ENCODE results near the gene GRIA4.

The GRIA4 gene

DNA sequence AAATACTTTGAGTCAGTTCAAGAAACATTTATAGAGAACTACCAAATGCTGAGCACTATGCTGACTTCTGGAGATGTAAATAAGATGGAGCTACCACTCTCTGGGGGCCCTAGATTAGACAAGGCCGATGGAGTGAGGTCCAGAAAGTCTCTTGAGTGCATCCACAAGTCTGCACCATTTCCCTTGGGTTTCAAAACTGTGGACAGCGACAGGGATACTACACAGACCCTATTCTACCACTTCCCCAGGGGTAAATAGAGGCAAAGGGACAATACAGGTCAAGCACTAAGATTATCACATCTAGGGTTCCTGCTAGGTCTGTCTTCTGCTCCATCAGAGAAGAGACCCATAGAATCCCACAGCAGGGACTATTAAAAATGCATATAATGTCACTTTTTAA lies 183.2 kb downstream of the GRIA4 start:
- no peak for DNase-seq

DNA sequence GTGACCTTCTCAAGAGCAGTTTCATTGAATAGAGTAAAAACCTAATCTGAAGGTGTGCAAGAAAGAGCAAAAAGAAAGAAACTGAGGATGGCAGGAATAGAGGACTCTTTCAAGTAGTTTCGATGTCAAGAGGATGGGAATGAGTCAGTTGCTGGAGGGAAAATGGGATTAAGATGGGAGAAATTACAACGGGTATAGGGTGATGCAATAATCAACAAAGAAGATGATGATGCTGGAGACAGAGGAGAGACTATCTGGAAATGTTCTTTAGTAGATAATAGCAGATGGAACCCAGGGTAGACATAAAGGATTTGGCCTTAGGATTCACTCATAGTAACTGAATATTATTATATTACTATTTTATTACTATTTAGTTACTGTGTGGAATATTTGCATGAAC lies 189.4 kb downstream of the GRIA4 start:
- DNase-seq: no peak

DNA sequence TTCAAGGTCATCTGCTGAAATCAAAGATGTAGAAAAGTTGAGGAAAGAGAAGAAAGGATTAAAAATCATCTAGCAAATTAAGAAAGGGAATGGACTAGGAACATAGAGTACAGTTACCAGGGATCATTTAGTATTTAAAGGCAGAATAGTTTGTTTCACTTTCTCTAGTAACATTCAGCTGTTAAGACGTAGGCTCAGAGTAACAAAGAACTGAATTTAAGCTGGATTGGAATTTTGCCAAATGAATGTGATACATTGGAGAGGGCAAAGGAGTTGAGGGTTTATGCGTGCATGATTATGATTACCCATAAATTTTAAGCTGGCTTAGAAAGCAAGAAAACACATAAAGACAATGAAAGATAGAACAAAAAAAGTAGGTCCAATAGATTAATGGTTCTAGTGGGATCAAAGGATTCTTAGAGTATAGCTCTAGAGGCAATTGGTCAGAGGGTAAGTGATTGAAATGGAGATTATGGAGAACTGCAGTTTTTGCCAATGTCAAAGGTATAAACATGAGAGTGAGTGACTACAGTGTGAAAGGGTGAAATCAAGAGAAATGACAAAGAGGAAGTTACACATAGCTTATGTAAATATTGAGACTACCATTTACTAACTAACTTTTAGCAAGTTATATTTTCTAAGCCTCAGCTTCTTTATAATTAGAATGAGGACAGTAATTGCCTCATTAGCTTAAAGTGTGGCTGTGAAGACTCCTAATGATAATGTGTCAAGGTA lies 190.0 kb downstream of the GRIA4 start:
- no peak for DNase-seq

DNA sequence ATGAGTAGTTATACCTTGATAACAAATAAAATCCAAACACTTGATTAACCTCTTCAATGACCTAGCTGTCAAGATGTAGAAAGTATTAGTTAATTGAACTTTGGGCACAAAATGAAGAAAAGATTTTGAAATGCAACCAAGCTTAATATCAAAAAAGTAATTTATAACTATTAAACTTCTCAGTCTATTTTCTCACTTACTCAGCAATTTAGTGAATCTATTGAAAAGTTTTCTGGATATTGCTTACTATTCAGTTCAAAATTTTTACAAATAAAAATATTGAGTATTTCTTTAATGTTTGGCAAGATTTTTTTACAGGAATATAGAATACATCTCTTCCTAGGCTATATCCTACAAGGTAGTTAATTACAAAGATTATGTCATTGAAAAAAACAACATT lies 192.5 kb downstream of the GRIA4 start:
- no peak for DNase-seq

DNA sequence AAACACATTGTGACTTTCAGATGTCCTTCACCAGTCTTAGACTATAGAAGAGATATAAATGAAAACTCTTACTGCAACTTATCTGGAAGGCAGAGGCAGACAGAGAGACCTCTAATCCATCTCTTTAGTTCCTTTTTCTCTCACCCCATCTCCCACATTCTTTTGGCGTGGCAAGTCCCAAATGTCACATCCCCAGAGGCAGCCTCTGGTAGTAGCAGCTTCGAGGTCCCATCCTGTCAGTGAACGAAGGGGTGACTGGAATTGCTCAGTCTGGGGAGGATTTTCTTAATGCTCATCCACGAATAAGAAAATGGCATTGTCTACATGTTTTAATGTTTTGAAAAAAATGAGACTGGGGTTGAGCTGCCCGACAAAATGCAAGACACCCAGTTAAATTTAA lies 201.4 kb downstream of the GRIA4 start:
- DNase-seq: no peak

DNA sequence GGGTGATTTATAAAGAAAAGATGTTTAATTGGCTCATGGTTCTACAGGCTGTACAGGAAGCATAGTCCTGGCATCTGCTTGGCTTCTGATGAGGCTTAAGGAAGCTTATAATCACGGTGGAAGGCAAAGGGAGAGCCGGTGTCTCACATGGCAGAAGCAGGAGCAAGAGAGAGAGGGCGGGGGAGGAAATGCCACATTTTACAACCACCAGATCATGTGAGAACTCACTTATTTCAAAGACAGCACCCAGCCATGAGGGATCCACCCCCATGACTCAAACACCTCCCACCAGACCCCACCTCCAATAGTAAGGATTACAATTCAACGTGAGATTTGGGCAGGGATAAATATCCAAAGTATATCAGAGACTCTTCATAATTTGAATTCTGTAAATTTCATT lies 211.5 kb downstream of the GRIA4 start:
- no peak for DNase-seq

DNA sequence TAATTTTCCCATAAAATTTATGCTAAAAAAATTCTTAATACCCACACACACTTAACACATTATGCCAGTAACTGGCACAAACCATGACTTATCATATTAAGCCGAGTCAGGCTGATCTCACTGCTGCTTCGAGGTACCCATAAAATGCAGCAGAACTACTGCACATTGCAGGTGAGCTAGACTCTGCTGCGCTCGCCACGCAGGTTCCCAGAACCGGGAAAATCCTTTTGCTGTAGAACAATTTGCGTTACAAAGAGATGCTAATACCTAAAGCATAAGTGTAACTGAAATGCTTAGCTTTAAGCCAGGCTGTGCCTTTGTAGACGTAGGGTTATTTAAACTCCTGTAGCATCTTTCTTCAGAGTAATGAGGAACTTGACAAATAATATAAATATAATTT lies 211.9 kb downstream of the GRIA4 start:
- DNase-seq: no peak

DNA sequence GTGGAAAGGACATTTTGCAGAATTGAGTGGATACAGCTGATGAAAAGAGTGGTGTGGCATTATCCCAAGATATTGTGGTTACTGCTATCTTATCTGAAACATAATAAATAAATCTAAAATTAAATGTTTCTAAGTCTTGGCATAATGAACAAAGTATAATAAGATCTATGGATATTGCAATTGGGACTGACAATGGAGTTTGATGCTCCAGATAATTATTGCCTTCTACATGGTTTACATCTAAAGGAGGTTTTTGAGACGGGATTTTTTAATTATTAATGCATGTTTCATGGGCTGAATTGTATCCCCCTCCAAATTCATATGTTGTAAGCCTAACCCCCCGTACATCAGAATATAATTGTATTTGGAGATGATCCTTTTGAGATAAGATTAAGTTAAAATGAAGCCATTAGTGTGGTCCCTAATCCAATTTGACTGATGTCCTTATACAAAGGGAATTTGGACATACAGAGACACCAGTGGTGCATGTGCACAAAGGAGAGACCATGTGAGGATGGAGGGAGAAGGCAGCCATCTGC lies 213.7 kb downstream of the GRIA4 start:
- no peak for DNase-seq

DNA sequence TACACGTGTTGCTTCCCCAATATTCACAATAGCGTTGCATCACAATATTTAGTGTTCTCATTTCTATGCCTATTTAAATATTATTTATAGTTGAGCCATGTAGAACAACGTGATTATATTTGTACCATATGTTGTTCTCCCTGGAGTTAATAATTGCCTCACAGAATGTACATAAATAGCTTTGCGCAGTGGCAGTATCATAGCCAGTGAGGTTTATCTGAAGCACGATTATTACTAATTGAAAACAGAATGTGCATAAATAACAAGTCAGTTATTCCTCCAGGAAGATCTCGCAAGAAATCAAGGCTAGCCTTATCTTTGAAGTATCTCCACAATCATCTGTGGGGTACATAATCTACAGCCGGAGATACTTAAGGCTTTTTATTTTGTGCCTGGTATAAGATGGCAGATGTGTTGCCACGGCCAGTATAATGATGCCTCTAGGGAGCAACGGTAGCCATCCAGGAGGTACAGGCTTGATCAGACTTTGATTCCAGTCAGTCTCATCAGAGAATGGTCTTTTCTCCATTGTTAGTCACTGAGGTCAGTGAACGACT lies 214.7 kb downstream of the GRIA4 start:
- no peak for DNase-seq

DNA sequence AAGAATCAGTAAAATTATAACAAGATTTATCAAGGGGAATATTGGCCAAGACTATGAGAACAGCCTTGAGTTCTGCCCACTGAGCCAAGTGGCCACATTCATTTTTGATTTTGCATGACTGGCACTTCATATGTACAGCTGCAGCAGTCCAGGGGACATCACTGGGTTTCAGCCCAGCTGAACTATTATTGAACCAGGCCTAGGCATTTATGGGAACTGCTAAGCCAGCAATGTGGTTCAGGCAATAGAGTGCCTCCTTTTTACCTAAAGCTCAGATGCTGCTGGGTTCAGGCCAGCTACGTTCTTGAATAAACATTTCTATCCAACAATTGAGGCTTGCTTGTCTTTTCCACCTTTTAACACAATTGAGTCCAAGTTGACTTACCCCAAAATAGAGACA lies 215.3 kb downstream of the GRIA4 start:
- DNase-seq: no peak

DNA sequence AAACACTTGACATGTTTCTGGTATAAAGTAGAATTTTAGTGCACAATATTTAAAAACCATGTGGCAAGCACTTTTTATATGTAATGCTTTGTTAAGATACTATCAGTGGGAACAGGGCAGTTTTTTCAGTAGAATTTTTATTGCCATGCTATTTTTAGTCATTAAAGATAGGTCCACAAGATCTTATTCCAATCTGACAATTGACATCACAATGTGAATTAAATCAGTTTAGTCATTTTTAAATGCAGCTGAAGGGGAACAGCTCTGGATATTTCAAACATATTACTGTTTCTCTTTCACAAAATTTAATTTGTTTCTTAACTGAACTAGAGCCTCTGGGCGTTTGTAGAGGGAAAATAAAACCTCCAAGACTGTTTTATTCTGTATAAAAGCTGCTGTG lies 218.0 kb downstream of the GRIA4 start:
- no peak for DNase-seq

DNA sequence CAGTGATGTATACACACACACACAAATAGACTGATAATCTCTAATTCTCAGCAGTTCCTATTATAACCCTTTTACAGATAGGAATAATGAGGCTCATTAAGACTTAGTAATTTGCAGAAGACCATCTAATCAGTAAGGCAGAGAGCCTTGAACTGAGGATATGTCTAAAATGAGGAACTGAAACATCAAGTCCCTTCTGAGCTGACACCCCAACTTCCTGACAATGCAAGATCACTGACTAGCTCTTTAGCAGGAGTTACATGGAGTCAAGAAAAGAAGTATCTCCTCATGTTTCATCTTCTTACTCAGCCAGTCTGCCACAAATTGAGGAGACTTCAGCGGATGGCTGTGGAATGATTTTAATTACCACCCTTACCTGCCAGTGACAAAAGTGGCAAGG lies 219.2 kb downstream of the GRIA4 start:
- no peak for DNase-seq

DNA sequence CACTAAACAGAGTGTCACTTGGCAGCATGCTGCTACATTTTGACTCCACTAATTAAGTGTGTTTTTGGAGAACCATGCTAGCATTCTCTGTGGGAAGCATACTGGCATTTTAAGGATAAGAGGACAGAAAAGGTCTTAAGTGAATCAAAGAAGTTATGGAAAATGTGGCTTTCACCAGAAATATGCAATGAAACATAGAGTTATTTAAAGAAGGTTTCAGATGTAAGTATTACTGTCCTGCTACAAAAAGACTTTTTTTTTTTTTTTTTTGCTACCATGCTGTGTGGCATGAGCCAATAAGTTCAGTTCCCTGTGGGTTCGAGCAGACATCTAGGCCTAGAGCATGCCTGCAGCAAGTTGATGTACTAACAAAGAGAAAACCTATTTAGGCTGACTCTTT lies 224.6 kb downstream of the GRIA4 start:
- no peak for DNase-seq

DNA sequence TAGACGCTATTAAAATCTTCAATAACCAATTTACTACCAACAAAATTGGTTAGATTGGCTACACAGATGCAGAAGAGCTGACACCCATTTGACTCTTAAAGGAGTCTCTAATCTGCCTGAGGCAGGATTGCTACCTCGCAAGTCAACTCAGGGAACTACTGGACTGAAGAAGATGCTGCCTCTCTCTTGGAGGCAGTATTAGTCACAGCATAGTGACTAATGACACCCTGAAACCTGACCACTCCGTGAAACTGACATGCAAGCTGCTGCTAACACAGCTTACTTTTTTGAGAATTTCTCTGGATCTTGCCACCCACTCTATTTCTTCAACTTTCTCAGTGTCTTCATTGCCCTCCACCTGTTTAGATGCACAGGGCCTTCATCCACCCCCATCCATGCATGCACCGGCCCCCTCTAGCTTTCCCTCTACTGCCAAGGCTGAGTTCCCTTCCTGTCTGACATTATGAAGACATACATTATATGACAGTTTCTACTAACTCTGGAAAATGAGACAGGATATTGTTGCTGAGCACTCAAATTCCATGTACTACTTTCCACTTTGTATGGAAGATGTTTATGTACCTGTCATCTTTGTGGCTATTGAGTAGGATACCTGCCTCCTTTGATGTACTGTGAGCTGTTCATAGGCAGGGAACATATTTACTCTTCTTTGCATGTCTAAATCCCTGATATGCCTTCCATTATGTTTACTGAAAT lies 229.0 kb downstream of the GRIA4 start:
- DNase-seq: no peak

DNA sequence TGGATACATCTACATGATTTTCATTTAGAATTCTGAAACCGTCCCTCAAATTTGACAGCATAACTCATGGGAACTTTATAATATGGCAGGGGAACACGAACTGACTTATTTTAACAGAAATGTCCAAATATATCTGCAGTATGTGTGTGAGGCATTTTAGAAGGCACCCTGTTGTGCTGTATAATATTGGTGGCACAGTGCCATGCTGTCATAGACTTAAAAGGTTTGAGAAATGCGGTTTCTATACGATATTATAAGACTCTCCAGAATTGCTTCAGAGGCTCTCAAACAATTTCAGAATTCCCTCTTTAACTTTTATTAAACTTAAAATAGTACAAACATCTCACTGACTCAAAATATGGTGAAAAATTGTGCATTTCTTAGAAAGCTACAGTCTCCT lies 230.5 kb downstream of the GRIA4 start:
- no peak for DNase-seq

DNA sequence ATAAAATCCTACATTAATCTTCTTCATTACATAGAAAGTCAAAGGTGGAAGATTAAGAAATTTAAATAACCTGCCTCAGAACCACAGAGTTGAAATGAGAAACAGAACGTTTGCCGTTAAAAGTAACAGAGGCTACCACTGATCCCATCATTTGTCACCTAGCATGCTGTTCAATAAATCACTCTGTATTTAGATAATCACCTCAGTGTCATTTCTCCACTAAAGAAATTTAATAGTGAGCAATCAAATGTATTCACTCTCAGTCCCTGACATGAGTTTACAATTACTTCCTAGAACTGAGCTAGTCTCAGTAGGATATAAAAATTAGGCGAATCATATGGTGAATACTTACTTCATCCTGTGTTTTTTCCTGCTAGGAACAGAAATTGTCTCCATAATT lies 242.5 kb downstream of the GRIA4 start:
- no peak for DNase-seq

DNA sequence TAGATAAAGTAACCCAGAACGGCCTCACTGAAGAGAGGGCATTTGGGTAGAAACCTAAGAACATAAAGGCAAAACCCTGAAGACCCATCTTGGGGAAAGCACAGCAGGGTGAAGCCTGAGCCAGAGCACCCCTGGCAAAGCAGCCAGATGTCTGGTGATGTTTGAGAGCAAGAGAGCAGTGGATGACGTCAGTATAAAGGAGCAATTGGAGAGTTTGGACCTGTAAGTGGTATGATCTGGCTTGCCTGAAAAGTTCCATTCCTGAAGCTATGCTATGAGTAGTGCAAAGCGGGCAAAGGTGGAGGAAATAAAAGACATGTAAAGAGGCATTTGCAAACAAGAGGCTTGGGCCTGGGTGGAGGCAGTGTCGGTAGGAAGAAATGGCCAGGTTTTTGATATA lies 244.4 kb downstream of the GRIA4 start:
- DNase-seq: no peak

DNA sequence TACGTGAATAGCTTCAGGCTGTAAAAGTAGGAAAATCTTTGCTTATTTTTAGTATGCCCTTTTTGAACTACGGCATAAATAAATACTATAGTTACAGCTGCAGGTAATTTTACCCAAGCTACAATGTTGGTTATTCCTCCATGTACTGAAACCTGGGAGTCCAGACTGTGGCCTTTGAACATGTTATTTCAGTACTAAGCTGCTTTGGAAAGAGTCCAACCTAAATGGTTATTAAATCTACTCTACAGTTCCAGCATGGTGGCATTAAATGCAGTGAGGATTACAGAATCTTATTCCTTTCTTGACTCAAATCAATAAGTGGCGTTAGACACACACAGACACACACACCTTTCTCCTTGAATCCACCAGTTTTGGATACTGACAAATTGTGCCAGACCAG lies 247.1 kb downstream of the GRIA4 start:
- DNase-seq: no peak

DNA sequence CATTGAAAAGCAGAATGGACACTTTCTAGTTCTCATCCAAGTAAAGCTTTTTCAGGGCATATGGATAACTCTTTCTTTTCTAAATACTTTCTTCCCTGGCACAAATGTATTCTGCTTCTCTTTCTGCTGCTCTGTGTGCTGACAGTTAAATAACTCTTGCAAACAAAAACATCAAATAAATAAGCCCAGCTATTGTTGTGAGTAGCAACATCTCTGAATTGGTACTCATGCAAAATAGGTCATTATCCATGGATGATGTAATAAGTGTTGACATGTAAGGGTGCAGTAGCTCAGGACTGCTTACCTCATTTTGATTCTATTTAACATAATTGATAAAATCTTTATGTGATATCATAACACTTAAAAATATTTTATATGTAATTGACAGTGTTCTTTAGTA lies 247.9 kb downstream of the GRIA4 start:
- DNase-seq: no peak

DNA sequence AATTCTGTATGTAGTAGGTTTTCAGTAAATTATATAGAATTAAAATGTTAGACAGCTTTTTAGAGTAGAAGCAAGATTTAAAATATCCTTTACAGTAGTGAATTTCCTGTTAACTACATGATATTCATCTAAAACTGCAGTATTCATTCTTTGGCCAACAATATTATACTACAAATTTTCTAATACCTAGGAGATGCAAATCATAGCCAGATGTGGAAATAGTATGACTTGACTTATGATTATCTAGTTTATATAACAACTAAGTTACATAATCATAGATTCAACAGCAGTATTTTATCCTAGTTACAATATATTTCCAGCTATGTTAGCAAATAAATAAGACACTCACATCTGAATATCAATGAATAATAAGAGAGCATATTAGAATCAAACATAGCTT lies 249.0 kb downstream of the GRIA4 start:
- no peak for DNase-seq

DNA sequence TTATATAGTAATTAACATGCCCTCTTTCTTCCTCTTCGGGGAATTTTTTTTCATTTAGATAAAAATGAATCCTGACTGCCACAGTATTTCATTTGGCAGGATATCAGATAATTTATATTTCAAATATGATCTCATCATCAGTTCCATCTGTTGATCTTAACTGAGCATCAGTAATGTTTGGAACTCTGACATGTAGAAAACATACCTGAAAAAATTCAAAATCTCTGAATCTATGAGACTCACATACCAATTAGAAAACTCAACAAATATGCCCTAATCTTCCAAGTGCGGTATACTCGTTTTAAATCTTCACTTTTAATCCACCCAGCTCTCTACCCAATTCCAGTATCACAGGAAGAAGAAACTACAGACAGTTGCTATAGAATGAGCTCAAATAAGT lies 250.2 kb downstream of the GRIA4 start:
- DNase-seq: no peak

DNA sequence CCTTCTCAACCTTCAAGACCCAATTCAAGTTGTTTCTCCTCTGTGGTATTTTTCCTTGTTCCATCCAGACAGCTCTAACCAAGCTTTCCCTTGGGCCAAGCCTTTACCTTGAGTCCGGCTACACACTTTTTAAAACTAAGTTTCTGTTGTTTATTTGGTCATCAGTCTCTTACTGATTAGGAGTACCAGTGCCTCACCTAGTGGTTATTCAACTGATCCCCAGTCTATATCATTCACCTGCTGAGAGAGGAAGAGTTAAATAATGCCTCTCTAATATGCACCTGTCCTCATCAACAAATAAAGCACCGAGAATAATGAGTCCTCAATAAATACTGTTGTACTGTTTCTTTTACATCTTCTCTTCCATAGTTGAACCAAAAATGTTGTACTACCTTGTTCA lies 251.4 kb downstream of the GRIA4 start:
- peak; percentile 45 for DNase-seq

DNA sequence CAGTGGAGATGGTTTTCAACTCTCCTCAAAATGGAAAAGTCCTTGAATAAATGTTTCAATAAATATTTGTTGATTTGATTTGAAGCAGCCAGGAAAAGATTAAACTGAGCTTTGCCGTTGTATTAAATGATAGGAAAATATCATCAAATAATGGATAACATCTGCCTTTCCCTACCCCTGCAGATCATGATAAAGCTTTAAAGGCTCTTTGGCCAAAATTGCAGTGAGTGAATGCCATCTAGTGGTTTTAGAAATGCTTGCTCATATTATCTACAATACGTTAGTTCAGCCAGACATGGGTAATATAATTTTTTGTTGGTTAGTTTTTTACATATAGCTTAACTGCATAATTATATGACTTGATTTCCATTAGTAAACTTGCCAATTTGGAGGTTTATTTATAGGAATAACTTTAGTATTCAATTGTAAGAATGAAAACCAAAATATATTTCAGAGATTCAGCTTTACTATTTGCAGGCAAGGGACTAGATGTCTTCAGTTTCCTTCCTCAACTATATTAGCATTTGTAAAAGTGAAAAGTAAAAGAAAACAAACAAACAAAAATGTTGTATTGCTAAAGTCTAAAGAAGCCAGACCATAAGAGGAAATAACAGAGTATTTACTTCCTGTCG lies 253.0 kb downstream of the GRIA4 start:
- DNase-seq: peak; percentile 49

DNA sequence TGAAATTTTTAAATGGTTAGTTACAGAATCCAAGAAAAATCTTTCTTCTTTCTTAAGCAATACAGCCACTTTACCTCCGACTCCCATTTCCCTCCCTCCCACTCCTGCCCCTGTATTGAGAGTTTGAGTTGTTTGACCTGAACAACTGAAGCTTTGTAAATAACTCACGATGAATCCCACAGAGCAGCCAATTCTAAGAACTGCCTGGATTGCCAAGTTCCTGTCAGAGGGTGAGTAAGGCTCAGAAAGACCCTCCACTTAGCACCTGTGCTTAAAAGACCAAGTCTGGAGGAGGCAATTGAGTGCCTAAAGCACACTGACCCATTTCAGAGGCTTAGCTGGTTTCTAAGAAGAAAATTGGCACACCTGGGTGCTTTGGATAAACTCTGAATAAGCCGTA lies 253.7 kb downstream of the GRIA4 start:
- DNase-seq: no peak
